ACC112 (cell line): ENCODE data around the gene KDM6A.
A peak's percentile ranks its signal among the peaks of the same experiment; 100 is the strongest.

Source experiments
- H2AFZ ChIP-seq: fragments of 200-600 bp; sonication (generic); one replicate; pipeline ENCODE4 v1.6.0; 2017; ENCODE audit warnings: antibody characterized with exemption, low read length; ENCODE audit not compliant: unreplicated experiment
- H3K27ac ChIP-seq: fragments of 200-600 bp; sonication (generic); 2 replicates; pipeline ENCODE4 v1.5.1; 2014; ENCODE audit warnings: low read depth, mild to moderate bottlenecking, antibody characterized with exemption, low read length, moderate library complexity
- H3K27me3 ChIP-seq: fragments of 200-600 bp; sonication (generic); 2 replicates; pipeline ENCODE4 v1.6.1; 2014; ENCODE audit warnings: mild to moderate bottlenecking, antibody characterized with exemption, low read length, moderate library complexity, mixed read lengths; ENCODE audit not compliant: insufficient read depth
- H3K36me3 ChIP-seq: fragments of 200-600 bp; sonication (generic); 2 replicates; pipeline ENCODE4 v1.6.1; 2016; ENCODE audit warnings: mild to moderate bottlenecking, antibody characterized with exemption, low read length, moderate library complexity, mixed read lengths; ENCODE audit not compliant: insufficient read depth
- H3K4me1 ChIP-seq: fragments of 200-600 bp; sonication (generic); one replicate; pipeline ENCODE4 v1.6.1; 2016; ENCODE audit warnings: low read length, mixed read lengths; ENCODE audit not compliant: insufficient read depth, unreplicated experiment, control insufficient read depth
- H3K4me3 ChIP-seq: fragments of 200-600 bp; sonication (generic); 2 replicates; pipeline ENCODE4 v1.5.1; 2014; ENCODE audit warnings: mild to moderate bottlenecking, low read depth, low read length
- H3K79me2 ChIP-seq: fragments of 200-600 bp; sonication (generic); one replicate; pipeline ENCODE4 v1.6.0; 2016; ENCODE audit warnings: low read length; ENCODE audit not compliant: control insufficient read depth, unreplicated experiment, insufficient read depth

KDM6A gene

GRCh38 chrX:44871931-44872820, 812 bp upstream of the KDM6A start:
- H3K27ac ChIP-seq, result peak overlapping the region; percentile 66
- H3K36me3 ChIP-seq, result no peaks in the 10 kb centered on the region
- no peaks in the 10 kb centered on the region for H3K27me3 ChIP-seq
- H2AFZ ChIP-seq, result no peak overlapping the region
- peaks cover 3% of the 10 kb centered on the region for H3K4me1 ChIP-seq
- H3K4me3 ChIP-seq, result peak overlapping the region; percentile 92
- H3K79me2 ChIP-seq, result peaks cover 48% of the 10 kb centered on the region

DNA sequence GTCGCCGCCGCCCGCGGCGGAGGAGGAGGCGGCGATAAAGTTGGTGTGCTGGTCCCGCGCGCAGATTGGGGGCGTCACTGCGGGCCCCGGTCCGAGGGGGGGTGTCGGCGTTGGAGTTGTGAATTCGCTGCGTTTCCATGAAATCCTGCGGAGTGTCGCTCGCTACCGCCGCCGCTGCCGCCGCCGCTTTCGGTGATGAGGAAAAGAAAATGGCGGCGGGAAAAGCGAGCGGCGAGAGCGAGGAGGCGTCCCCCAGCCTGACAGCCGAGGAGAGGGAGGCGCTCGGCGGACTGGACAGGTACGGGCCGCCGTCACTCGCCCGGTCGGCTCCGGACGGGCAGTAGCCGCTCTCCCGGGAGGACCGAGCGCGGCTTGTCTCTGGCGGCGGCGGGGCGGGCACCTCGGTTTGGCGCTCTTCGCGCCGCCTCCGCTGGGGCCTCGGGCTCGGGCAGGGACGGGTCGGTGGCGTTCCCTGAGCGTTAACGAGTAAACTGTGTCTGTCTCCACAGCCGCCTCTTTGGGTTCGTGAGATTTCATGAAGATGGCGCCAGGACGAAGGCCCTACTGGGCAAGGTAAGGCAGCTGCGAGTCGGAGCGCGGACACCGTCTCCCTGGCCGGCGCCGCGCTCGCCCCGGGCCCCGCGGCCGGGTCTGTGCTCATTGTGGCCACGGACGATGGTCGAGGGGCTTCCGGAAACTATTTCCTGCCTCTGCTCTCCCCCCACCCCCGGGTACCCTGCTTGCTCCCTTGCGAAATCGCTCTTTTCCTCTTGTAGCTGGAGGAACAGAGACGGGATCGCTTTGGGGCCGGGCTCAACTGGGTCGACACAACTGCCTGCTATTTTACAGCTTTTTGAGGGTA, 658 bp downstream of the KDM6A start:
- Histone ChIP-seq H3K4me3 (peak overlapping the region; percentile 92), H3K27me3 (no peaks in the 10 kb centered on the region), H3K36me3 (no peaks in the 10 kb centered on the region), H3K79me2 (peaks cover 59% of the 10 kb centered on the region), H3K27ac (peak overlapping the region; percentile 85), H3K4me1 (peaks cover 3% of the 10 kb centered on the region), H2AFZ (peak overlapping the region; percentile 22)

- no peak overlapping the region for H2AFZ ChIP-seq
Observed at GRCh38 chrX:44874420-44875184, 1.6 kb downstream of the KDM6A start.

DNA sequence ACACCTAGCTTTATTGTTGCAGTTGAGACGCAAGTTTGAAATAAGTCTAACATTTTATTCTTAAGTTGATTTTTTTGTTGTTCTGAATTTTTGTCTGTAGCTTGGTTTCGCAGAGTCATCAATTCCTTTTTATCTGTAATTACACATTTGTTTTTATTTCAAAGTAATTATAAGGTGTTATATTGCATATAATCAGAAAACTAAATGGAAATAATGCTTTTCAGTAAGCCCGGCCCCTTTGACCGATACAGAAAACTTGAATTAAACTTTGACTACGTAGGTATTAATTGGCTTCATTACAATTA, 2.1 kb downstream of the KDM6A start:
- H2AFZ ChIP-seq, result no peak overlapping the region
- peaks cover 73% of the 10 kb centered on the region for H3K79me2 ChIP-seq
- no peaks in the 10 kb centered on the region for H3K36me3 ChIP-seq
- no peaks in the 10 kb centered on the region for H3K27me3 ChIP-seq
- peak overlapping the region; percentile 92 for H3K4me3 ChIP-seq
- H3K4me1 ChIP-seq, result peaks cover 3% of the 10 kb centered on the region
- H3K27ac ChIP-seq, result no peak overlapping the region

More at GRCh38 chrX:44874420-44875184, 1.6 kb downstream of the KDM6A start:
- Histone ChIP-seq H3K4me1 (peaks cover 3% of the 10 kb centered on the region), H3K27ac (peak overlapping the region; percentile 85), H3K36me3 (no peaks in the 10 kb centered on the region), H3K79me2 (peaks cover 69% of the 10 kb centered on the region), H3K27me3 (no peaks in the 10 kb centered on the region), H3K4me3 (peak overlapping the region; percentile 92)

- no peaks in the 10 kb centered on the region for H3K27me3 ChIP-seq
- H2AFZ ChIP-seq, result no peak overlapping the region
- H3K36me3 ChIP-seq, result no peaks in the 10 kb centered on the region
- H3K79me2 ChIP-seq, result peaks cover 79% of the 10 kb centered on the region
- H3K27ac ChIP-seq, result no peak overlapping the region
- peak overlapping the region; percentile 92 for H3K4me3 ChIP-seq
- H3K4me1 ChIP-seq, result peaks cover 2% of the 10 kb centered on the region
Observed at GRCh38 chrX:44876086-44876485, 3.1 kb downstream of the KDM6A start.

DNA sequence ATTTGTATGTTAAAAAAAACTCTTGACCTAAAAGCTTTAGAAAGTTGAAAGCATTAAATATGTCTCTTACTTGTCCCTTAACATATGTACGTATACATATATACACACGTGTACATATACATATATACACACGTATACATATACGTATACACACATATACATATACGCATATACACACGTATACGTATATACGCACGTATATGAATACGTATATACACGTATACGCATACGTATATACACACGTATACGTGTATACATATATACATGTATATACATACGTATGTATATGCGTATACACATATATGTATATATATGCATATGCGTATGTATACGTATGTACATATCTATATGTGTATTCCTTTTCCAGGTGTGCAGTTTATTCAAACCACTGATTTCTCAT, 3.8 kb downstream of the KDM6A start:
- Histone ChIP-seq H3K4me1 (no peaks in the 10 kb centered on the region), H3K36me3 (no peaks in the 10 kb centered on the region), H3K4me3 (0 out of 2 replicates have a peak overlapping the region, but pooled peaks have one; percentile 25), H3K79me2 (peaks cover 79% of the 10 kb centered on the region), H3K27ac (no peak overlapping the region), H2AFZ (no peak overlapping the region), H3K27me3 (no peaks in the 10 kb centered on the region)

- Histone ChIP-seq H3K27ac (no peak overlapping the region), H3K4me1 (no peaks in the 10 kb centered on the region), H3K79me2 (peaks cover 91% of the 10 kb centered on the region), H3K4me3 (no peak overlapping the region), H2AFZ (no peak overlapping the region), H3K27me3 (no peaks in the 10 kb centered on the region), H3K36me3 (no peaks in the 10 kb centered on the region)
Observed at GRCh38 chrX:44878780-44879179, 5.8 kb downstream of the KDM6A start.

- no peak overlapping the region for H3K4me3 ChIP-seq
- H3K36me3 ChIP-seq, result no peaks in the 10 kb centered on the region
- H3K79me2 ChIP-seq, result peaks cover 84% of the 10 kb centered on the region
- no peaks in the 10 kb centered on the region for H3K27me3 ChIP-seq
- H3K27ac ChIP-seq, result no peak overlapping the region
- H3K4me1 ChIP-seq, result no peaks in the 10 kb centered on the region
- H2AFZ ChIP-seq, result no peak overlapping the region
Observed at GRCh38 chrX:44881549-44881948, 8.6 kb downstream of the KDM6A start.

DNA sequence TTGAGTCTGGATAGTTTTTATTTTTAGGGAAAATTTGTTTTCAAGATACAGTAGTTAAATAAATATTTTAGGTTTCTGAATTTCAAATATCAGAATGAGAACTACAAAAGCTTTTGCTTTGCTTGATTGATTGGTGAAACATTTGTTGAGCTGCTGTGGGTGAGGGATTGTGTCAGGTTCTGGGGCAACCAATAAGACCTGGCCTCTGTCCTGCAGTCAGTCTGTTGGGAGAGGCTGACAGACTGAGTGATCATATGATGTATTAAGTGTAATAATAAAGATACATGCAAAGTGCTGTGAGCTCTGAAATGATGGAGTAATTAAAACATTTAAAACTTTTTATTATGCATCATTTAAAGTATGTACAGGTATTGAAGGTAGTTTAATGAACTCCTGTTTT, 9.6 kb downstream of the KDM6A start:
- Histone ChIP-seq H3K4me3 (no peak overlapping the region), H3K79me2 (peaks cover 85% of the 10 kb centered on the region), H3K36me3 (no peaks in the 10 kb centered on the region), H3K27ac (no peak overlapping the region), H3K4me1 (no peaks in the 10 kb centered on the region), H3K27me3 (no peaks in the 10 kb centered on the region), H2AFZ (no peak overlapping the region)

DNA sequence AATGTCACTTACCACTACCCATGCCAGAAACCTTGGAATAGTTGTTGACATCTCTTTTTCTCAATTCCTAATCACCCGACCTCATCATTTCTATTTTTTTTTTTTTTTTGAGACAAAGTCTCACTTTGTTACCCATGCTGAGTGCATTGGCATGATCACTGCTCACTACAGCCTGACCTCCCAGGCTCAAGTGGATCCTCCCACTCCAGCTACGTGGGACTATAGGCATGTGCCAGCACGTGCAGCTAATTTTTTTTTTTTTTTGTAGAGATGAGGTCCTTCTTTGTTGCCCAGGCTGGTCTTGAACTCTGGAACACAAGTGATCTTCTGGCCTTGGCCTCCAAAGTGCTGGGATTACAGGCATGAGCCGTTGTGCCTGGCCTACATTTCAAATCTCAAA, 12.0 kb downstream of the KDM6A start:
- H3K79me2 ChIP-seq, result peaks cover 84% of the 10 kb centered on the region
- no peaks in the 10 kb centered on the region for H3K27me3 ChIP-seq
- no peaks in the 10 kb centered on the region for H3K36me3 ChIP-seq
- no peak overlapping the region for H3K4me3 ChIP-seq
- H3K27ac ChIP-seq, result no peak overlapping the region
- no peaks in the 10 kb centered on the region for H3K4me1 ChIP-seq
- no peak overlapping the region for H2AFZ ChIP-seq
